Measurements from ENCODE around the gene CIC.

The CIC gene

DNA sequence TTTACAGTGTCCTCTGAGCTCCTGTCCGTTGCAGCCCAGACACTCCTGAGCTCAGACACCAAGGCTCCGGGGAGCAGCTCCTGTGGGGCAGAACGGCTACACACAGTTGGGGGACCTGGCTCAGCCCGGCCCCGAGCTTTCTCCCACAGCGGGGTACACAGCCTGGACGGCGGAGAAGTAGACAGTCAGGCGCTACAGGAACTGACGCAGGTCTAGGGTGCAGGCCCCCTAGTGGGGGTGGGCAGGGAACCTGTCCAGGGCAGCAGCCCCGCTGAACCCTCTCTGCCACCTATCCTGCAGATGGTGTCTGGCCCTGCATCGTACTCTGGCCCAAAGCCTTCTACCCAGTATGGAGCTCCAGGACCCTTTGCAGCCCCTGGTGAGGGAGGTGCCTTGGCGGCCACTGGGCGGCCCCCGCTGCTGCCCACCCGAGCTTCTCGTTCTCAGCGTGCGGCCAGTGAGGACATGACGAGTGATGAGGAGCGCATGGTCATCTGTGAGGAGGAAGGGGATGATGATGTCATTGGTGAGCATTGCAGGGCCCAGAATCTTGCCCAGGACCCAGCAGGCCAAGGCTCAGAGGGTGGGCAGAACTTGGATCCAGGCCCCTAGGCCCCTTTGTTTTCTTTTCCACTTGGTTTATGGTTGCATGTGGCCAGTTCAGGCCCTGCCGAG is 20.0 kb downstream of the CIC start:
- peaks cover 71% of the 10 kb centered on the region for H3K36me3 ChIP-seq
- DNase-seq, result no peak
- no peaks in the 10 kb centered on the region for H3K27me3 ChIP-seq
- peaks cover 6% of the 10 kb centered on the region for H3K4me1 ChIP-seq
- TF ChIP-seq, protein P1, sequence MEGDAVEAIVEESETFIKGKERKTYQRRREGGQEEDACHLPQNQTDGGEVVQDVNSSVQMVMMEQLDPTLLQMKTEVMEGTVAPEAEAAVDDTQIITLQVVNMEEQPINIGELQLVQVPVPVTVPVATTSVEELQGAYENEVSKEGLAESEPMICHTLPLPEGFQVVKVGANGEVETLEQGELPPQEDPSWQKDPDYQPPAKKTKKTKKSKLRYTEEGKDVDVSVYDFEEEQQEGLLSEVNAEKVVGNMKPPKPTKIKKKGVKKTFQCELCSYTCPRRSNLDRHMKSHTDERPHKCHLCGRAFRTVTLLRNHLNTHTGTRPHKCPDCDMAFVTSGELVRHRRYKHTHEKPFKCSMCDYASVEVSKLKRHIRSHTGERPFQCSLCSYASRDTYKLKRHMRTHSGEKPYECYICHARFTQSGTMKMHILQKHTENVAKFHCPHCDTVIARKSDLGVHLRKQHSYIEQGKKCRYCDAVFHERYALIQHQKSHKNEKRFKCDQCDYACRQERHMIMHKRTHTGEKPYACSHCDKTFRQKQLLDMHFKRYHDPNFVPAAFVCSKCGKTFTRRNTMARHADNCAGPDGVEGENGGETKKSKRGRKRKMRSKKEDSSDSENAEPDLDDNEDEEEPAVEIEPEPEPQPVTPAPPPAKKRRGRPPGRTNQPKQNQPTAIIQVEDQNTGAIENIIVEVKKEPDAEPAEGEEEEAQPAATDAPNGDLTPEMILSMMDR (IDR thresholded peaks at IDR 0.05; ENCODE audit: low read depth, low read length), result no peak; the same call in 1 of the 2 replicates
- H3K9me3 ChIP-seq, result no peaks in the 10 kb centered on the region
- no peak overlapping the region for H3K4me3 ChIP-seq (ENCODE audit: low read depth, low read length)

DNA sequence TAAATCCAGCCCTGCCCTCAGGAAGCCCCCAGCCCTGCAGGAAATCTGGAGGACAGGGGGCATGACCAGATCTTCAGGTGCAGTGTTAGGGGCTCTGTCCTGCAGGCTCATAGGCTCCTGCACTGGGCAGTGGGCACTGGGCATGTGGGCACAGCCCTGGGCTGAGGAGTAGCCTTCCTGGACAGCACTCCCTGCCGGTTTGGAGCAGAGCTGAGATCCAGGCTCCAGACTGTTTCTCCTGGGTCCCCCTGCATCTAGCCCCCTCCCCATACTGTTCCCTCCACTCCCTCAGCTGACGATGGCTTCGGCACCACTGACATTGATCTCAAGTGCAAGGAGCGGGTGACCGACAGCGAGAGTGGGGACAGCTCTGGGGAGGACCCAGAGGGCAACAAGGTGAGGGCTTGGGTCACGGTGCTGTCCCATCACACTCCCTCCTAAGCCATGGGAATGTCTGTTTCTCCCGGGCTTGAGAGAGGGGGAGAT is 20.5 kb downstream of the CIC start:
- no peak for DNase-seq
- Histone ChIP-seq H3K4me1 (peaks cover 6% of the 10 kb centered on the region), H3K9me3 (no peaks in the 10 kb centered on the region), H3K27me3 (no peaks in the 10 kb centered on the region), H3K36me3 (peaks cover 77% of the 10 kb centered on the region), H3K4me3 (ENCODE audit: low read depth, low read length) (no peak overlapping the region)
- TF ChIP-seq, protein P1 (IDR thresholded peaks at IDR 0.05; ENCODE audit: low read depth, low read length), result no peak

- TF ChIP-seq, protein P1 (IDR thresholded peaks at IDR 0.05; ENCODE audit: low read depth, low read length), result no peak
- no peak for DNase-seq
- Histone ChIP-seq H3K36me3 (peaks cover 80% of the 10 kb centered on the region), H3K4me3 (ENCODE audit: low read depth, low read length) (no peak overlapping the region), H3K4me1 (peaks cover 6% of the 10 kb centered on the region), H3K9me3 (no peaks in the 10 kb centered on the region), H3K27me3 (no peaks in the 10 kb centered on the region)
Measured at GRCh38 chr19:42290136-42290522, 21.1 kb downstream of the CIC start.

DNA sequence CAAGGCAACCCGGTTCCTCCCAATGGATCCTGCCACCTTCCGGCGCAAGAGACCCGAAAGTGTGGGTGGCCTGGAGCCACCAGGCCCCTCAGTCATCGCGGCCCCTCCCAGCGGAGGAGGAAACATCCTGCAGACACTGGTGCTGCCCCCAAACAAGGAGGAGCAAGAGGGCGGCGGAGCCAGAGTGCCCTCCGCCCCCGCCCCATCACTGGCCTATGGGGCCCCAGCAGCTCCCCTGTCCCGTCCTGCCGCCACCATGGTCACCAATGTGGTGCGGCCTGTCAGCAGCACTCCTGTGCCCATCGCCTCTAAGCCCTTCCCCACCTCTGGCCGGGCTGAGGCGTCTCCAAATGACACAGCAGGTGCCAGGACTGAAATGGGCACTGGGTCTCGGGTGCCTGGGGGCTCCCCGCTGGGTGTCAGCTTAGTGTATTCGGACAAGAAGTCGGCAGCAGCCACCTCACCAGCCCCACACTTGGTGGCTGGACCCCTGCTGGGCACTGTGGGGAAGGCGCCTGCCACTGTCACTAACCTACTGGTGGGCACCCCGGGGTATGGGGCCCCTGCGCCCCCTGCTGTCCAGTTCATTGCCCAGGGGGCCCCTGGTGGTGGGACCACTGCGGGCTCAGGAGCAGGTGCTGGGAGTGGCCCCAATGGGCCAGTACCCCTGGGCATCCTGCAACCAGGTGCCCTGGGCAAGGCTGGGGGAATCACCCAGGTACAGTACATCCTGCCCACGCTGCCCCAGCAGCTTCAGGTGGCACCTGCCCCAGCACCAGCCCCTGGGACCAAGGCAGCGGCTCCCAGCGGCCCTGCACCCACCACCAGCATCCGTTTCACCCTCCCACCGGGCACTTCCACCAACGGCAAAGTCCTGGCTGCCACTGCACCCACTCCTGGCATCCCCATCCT is 21.7 kb downstream of the CIC start:
- Histone ChIP-seq H3K36me3 (peaks cover 80% of the 10 kb centered on the region), H3K4me1 (peaks cover 6% of the 10 kb centered on the region), H3K27me3 (no peaks in the 10 kb centered on the region), H3K4me3 (ENCODE audit: low read depth, low read length) (no peak overlapping the region), H3K9me3 (no peaks in the 10 kb centered on the region)
- DNase-seq, result peak; percentile 91
- TF ChIP-seq, protein P1 (IDR thresholded peaks at IDR 0.05; ENCODE audit: low read depth, low read length), result peak; percentile 93

GRCh38 chr19:42291435-42291810 is 22.4 kb downstream of the CIC start:
- Histone ChIP-seq H3K27me3 (no peaks in the 10 kb centered on the region), H3K36me3 (peaks cover 80% of the 10 kb centered on the region), H3K4me1 (peaks cover 6% of the 10 kb centered on the region), H3K4me3 (ENCODE audit: low read depth, low read length) (no peak overlapping the region), H3K9me3 (no peaks in the 10 kb centered on the region)
- DNase-seq, result no peak
- TF ChIP-seq, protein P1 (IDR thresholded peaks at IDR 0.05; ENCODE audit: low read depth, low read length), result no peak
